ENCODE data around the gene KDM4C. TPM values are rescaled to one million over a fixed set of nuclear protein-coding genes. Genes with fewer than 3 reads are reported as not detected.

The KDM4C gene
- total and polyA plus RNA-seq, 2 of the 8 experiments (the other 6 are each of a cell fraction or from before 2014, with no cell fraction given): 13.0 to 26.1 TPM

DNA sequence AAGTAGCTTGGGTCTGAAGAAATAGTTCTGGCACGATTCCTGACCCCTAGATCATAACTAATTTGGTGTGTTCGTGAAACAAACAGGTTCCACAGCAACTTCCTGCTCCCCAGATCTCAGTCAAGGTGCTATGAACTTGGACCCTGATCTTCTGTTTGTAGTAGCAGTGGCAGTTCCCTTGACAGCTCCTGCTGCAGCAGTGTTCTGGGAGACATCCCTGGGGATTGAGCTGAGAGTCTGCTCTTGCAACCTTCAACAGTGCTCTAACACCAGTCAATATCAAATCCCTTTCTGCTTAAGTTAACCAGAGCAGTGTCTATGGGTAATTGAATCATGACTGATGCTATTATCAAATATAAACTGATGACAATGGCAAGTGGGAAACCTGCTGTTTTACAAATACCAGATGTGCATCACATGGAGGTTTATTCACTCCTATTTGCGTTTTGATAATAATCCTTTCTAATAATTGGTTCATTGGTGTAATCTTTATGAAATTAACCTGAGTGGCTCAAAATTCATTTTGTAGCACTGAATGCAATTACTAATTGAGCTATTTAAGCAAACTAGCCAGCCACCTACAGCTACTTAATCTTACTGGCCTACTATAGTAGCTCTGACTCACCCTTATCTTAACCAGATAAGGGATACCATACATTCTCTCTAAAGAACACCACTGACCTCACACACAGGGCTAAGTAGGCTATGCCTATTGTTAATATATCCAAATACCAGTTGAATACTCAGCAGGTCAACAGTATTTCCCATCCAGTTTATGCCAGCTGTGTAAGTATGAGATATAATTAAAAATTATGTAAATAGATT lies 21.9 kb downstream of the KDM4C start:
- no peak overlapping the region for H3K4ac ChIP-seq (replicated peaks; ENCODE audit: insufficient read length, low read depth, low read length)
- H2BK5ac ChIP-seq (ENCODE audit: low read depth, low read length): peak overlapping the region; percentile 86; the same call in 1 of the 2 replicates
- H3K4me3 ChIP-seq (ENCODE audit: extremely low read depth in 1 of 4, insufficient read depth in 2 of 4, low read depth in 3 of 4, low read length in 4 of 4): no peak overlapping the region
- 92% methylated on average over 3 of the region's 3 CpGs; no CpG with 5 or more reads in 1 of the 2 experiments for WGBS, 2 experiments (ENCODE audit: extremely low coverage in 1 of 2, insufficient coverage in 1 of 2, insufficient read length in 1 of 2, insufficient replicate concordance in 2 of 2, low coverage in 1 of 2, low lambda C conversion rate in 2 of 2, missing lambda C conversion rate in 1 of 2)
- H4K8ac ChIP-seq (ENCODE audit: extremely low read depth, insufficient read depth, low read length): no peak overlapping the region
- CTCF ChIA-PET (ENCODE audit: partially characterized antibody): interaction anchor here (1.1 to 1.3 kb wide), 2 partner anchors 48 to 49 kb away, joined by 3 to 7 read pairs; no protein-coding TSS in a partner anchor
- no peak overlapping the region for H3K27ac ChIP-seq (ENCODE audit: low read depth, low read length)
- no peak for DNase-seq (ENCODE audit: low read depth in 1 of 2, low spot score in 2 of 2)
- no peak overlapping the region for H2BK15ac ChIP-seq (ENCODE audit: low read length)
- peak overlapping the region; percentile 40; the same call in 1 of the 2 replicates for H2BK12ac ChIP-seq (ENCODE audit: low read depth, low read length)
- H3K56ac ChIP-seq (replicated peaks; ENCODE audit: insufficient read length, low read depth, low read length): no peak overlapping the region
- H4K91ac ChIP-seq (replicated peaks; ENCODE audit: insufficient read length, low read length): no peak overlapping the region
- no peak overlapping the region for H3K23ac ChIP-seq (ENCODE audit: insufficient read length)
- H2BK120ac ChIP-seq (replicated peaks; ENCODE audit: low read depth, low read length): peak overlapping the region; percentile 50
- H2AK5ac ChIP-seq (ENCODE audit: low read depth, low read length): peak overlapping the region; percentile 89; the same call in 1 of the 2 replicates
- H3K14ac ChIP-seq (ENCODE audit: insufficient read length): no peak overlapping the region
- H2BK20ac ChIP-seq (ENCODE audit: low read length): peak overlapping the region; percentile 62
- peaks cover 3 to 75% of the 10 kb centered on the region in 2 experiments; a peak in 3 of 4 replicates for H3K79me2 ChIP-seq (ENCODE audit: control insufficient read depth in 1 of 2, insufficient read depth in 2 of 2, low read length in 2 of 2)
- H3K36me3 ChIP-seq (ENCODE audit: control insufficient read depth in 2 of 4, insufficient read depth in 4 of 4, low read length in 3 of 4): no peaks in the 10 kb centered on the region
- no peak overlapping the region for H3K4me2 ChIP-seq (ENCODE audit: insufficient read depth in 1 of 2, low read depth in 2 of 2, low read length in 2 of 2)
- no peak overlapping the region for H3K9ac ChIP-seq (replicated peaks in 1 of 4; ENCODE audit: extremely low read depth in 1 of 4, low read depth in 3 of 4, low read length in 3 of 4)
- no peak for FAIRE-seq
- no peaks in the 10 kb centered on the region for H4K20me1 ChIP-seq (replicated peaks in 1 of 2; ENCODE audit: control insufficient read depth in 1 of 2, insufficient read depth in 2 of 2, low read length in 2 of 2)
- TF ChIP-seq, protein P1, sequence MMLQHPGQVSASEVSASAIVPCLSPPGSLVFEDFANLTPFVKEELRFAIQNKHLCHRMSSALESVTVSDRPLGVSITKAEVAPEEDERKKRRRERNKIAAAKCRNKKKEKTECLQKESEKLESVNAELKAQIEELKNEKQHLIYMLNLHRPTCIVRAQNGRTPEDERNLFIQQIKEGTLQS (IDR thresholded peaks at IDR 0.05; ENCODE audit: insufficient read depth, low read depth, low read length): no peak
- TF ChIP-seq CREB1 (IDR thresholded peaks at IDR 0.05): no peak
- no peak for TF ChIP-seq NRF1 (IDR thresholded peaks at IDR 0.05; ENCODE audit: low read depth, low read length)
- TF ChIP-seq PHF8 (conservative IDR thresholded peaks at IDR 0.05; ENCODE audit: low read depth, low read length): no peak
- H3K4me1 ChIP-seq (replicated peaks in 1 of 4; ENCODE audit: control insufficient read depth in 3 of 4, insufficient read depth in 4 of 4, low read length in 3 of 4): peaks cover 2 to 30% (median 18%) of the 10 kb centered on the region in 4 experiments; a peak in 5 of 7 replicates
- no peak overlapping the region for H4K5ac ChIP-seq (ENCODE audit: insufficient read length, low read depth, low read length)
- H3K27me3 ChIP-seq (replicated peaks in 1 of 4; ENCODE audit: control insufficient read depth in 3 of 4, extremely low read depth in 1 of 4, insufficient read depth in 3 of 4, low read length in 3 of 4): no peaks in the 10 kb centered on the region
- POLR2A ChIA-PET (ENCODE audit: partially characterized antibody): interaction anchor here (1.7 kb wide), 1 partner anchor 22 kb away, joined by 3 read pairs; the partner anchor contains the start of gene KDM4C
- H3K9me3 ChIP-seq (ENCODE audit: insufficient read depth in 2 of 2, low read depth in 1 of 2, low read length in 1 of 2): no peaks in the 10 kb centered on the region
- no peak overlapping the region for H2AFZ ChIP-seq (ENCODE audit: low read length)
- H3K23me2 ChIP-seq (ENCODE audit: low read depth, low read length): no peaks in the 10 kb centered on the region
- H3K18ac ChIP-seq (ENCODE audit: extremely low read depth, low read length): no peak overlapping the region
- H3K79me1 ChIP-seq (ENCODE audit: low read depth, low read length): peaks cover 6% of the 10 kb centered on the region; the same call in 1 of the 2 replicates

Data from H1 (cell line).